Activated B cell treated with CpG ODN at 0.5 μM for 24 hours (primary cell): ENCODE measurements around the gene KLHL1. TPM values are rescaled to one million over a fixed set of nuclear protein-coding genes. Genes with fewer than 3 reads are reported as not detected.

Experiments used
- ATAC-seq: fragments of 200-7000 bp; cut with Tn5 transposase; one replicate; pipeline ENCODE4 v1.10.0; 2021; ENCODE audit warnings: low read depth, mild to moderate bottlenecking, moderate library complexity
- CTCF ChIA-PET: fragments of 350-600 bp; sonication (Branson Sonifier 250); formaldehyde crosslinking; loops from one replicate; lab custom pipeline; 2021; ENCODE audit warnings: antibody characterized with exemption; lab: Charles Lee
- POLR2A ChIA-PET: fragments of 350-600 bp; sonication (Branson Sonifier 250); formaldehyde crosslinking; loops from one replicate; lab custom pipeline; 2021; ENCODE audit warnings: antibody characterized with exemption; lab: Charles Lee
- DNase-seq: peaks from one replicate; pipeline ENCODE4 v3.0.0; 2022
- H3K27ac Mint-ChIP-seq: one replicate; pipeline ENCODE4 v1.8.0; 2020; ENCODE audit warnings: mixed read lengths
- H3K27me3 Mint-ChIP-seq: one replicate; pipeline ENCODE4 v1.8.0; 2021; ENCODE audit warnings: mixed read lengths
- H3K36me3 Mint-ChIP-seq: one replicate; pipeline ENCODE4 v1.8.0; 2021; ENCODE audit warnings: low read depth, mixed read lengths
- H3K4me1 Mint-ChIP-seq: one replicate; pipeline ENCODE4 v1.8.0; 2021; ENCODE audit warnings: mixed read lengths
- H3K4me3 Mint-ChIP-seq: one replicate; pipeline ENCODE4 v1.8.0; 2020; ENCODE audit warnings: mild to moderate bottlenecking, mixed read lengths
- H3K9me3 Mint-ChIP-seq: one replicate; pipeline ENCODE4 v1.8.0; 2020; ENCODE audit warnings: mixed read lengths
- intact Hi-C: fragments of 100-400 bp; cut with micrococcal nuclease; formaldehyde crosslinking; loops from one replicate; pipeline ENCODE4 v1.15.1; 2024
- total RNA-seq: library from RNA; stranded (reverse); gene quantifications from 2 replicates; pipeline ENCODE4 v1.2.3, GENCODE V29; 2022
- TF ChIP-seq, protein P1 (sequence below): fragments of 200-600 bp; IDR thresholded peaks from one replicate; pipeline ENCODE4 v1.8.0; 2022; ENCODE audit warnings: antibody characterized with exemption, mild to moderate bottlenecking

The KLHL1 gene
- total RNA-seq, 1 donor from 2014 or later: not detected

DNA sequence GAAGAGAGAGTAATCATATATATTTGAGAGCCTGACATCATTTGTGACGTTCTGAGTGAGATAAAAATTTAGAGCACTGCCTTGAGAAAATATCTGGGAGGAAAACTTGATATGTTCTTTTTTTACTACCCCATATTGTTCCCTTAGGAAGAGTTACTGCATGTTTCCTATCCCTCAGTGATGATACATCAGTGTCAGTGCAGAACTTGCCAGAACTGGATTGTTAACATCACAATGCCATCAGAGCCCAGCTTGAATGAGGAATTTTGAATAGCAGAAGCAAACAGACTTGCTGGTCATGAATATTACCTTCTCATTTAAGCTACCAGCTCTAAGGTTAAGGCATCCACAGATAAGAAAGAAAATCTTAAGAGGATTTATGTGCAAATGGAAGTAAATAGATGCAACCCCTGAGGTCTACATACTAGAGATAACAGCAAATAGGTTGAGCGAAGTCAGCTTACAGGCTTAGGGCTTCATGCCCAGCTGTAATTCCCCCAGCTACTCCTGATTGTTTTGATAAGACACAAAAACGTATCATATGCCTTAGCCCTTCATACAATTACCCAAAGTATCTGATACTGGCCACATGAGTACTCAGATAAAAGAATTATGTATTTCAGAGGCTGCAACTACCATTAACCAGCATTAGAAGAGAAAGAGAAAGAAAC, 314.3 kb downstream of the KLHL1 start:
- no peak overlapping the region for H3K27ac Mint-ChIP-seq
- ChIA-PET CTCF (no interaction called here), POLR2A (no interaction called here)
- H3K4me3 Mint-ChIP-seq: no peak overlapping the region
- intact Hi-C loops: no loop called here
- H3K36me3 Mint-ChIP-seq: no peaks in the 10 kb centered on the region
- no peak for ATAC-seq
- TF ChIP-seq, protein P1, sequence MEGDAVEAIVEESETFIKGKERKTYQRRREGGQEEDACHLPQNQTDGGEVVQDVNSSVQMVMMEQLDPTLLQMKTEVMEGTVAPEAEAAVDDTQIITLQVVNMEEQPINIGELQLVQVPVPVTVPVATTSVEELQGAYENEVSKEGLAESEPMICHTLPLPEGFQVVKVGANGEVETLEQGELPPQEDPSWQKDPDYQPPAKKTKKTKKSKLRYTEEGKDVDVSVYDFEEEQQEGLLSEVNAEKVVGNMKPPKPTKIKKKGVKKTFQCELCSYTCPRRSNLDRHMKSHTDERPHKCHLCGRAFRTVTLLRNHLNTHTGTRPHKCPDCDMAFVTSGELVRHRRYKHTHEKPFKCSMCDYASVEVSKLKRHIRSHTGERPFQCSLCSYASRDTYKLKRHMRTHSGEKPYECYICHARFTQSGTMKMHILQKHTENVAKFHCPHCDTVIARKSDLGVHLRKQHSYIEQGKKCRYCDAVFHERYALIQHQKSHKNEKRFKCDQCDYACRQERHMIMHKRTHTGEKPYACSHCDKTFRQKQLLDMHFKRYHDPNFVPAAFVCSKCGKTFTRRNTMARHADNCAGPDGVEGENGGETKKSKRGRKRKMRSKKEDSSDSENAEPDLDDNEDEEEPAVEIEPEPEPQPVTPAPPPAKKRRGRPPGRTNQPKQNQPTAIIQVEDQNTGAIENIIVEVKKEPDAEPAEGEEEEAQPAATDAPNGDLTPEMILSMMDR: no peak
- H3K4me1 Mint-ChIP-seq: no peaks in the 10 kb centered on the region
- no peaks in the 10 kb centered on the region for H3K27me3 Mint-ChIP-seq
- H3K9me3 Mint-ChIP-seq: peaks cover 7% of the 10 kb centered on the region
- no peak for DNase-seq

DNA sequence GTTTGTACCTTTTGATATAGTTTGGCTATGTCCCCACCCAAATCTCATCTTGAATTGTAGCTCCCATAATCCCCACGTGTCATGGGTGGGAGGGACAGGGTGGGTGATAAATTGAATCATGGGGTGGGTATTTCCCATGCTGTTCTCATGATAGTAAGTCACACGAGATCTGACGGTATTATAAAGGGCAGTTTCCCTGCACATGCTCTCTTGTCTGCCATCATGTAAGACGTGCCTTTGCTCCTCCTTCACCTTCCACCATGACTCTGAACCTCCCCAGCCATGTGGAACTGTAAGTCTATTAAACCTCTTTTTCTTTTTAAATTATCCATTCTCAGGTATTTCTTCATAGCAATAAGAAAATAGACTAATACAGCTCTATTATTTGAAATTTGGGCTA, 331.3 kb downstream of the KLHL1 start:
- CTCF ChIA-PET: no interaction called here
- no peak for ATAC-seq
- H3K4me3 Mint-ChIP-seq: no peak overlapping the region

DNA sequence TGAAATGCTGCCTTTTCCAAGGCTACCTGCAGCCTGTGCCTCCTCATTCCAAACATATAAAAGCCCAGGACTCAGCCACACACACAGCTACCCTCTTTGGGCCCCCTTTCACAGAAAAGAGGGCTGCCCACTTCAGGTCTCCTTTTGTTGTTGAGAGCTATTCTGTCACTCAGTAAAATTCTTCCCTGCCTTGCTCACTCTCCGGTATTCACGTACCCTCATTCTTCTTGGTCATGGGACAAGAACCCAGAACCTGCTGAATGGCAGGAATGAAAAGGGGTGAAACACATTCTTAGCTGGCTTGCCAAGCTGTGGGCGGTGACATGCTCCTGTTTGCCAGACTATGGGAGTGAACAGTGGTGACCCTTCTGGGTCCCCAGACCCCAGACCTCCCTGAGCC, 338.6 kb downstream of the KLHL1 start:
- peaks cover 7% of the 10 kb centered on the region for H3K9me3 Mint-ChIP-seq
- TF ChIP-seq, protein P1: no peak
- H3K27me3 Mint-ChIP-seq: no peaks in the 10 kb centered on the region
- POLR2A ChIA-PET: no interaction called here
- ATAC-seq: no peak
- no peaks in the 10 kb centered on the region for H3K36me3 Mint-ChIP-seq
- intact Hi-C loops: no loop called here
- DNase-seq: no peak
- H3K27ac Mint-ChIP-seq: no peak overlapping the region
- H3K4me1 Mint-ChIP-seq: no peaks in the 10 kb centered on the region
- CTCF ChIA-PET: no interaction called here
- H3K4me3 Mint-ChIP-seq: no peak overlapping the region

More for the DNA sequence above, 331.3 kb downstream of the KLHL1 start:
- no peak for DNase-seq
- no peaks in the 10 kb centered on the region for H3K36me3 Mint-ChIP-seq
- POLR2A ChIA-PET: no interaction called here
- no peaks in the 10 kb centered on the region for H3K4me1 Mint-ChIP-seq
- H3K27ac Mint-ChIP-seq: no peak overlapping the region
- intact Hi-C loops: no loop called here
- H3K27me3 Mint-ChIP-seq: no peaks in the 10 kb centered on the region
- H3K9me3 Mint-ChIP-seq: peaks cover 4% of the 10 kb centered on the region
- TF ChIP-seq, protein P1: no peak

DNA sequence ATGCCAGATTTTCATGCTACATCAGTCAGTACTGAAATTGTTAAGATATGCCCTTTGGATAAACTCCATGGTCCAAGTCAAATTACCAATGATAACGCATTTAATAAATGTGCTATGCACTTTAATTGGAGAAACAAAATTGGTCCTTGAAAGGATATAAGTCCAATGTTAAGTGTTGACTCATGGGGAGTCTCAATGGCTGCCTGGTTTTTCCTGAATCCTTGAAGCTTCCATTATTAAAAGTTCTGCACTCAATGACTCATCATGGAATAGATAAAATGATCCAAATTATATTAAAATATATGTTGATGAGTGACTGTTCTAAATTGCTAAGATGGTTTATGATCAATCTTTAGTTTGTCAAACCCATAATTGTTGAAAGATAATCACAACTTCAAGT, 346.7 kb downstream of the KLHL1 start:
- H3K36me3 Mint-ChIP-seq: no peaks in the 10 kb centered on the region
- H3K9me3 Mint-ChIP-seq: peaks cover 5% of the 10 kb centered on the region
- intact Hi-C loops: no loop called here
- TF ChIP-seq, protein P1: no peak
- no peak overlapping the region for H3K4me3 Mint-ChIP-seq
- no peaks in the 10 kb centered on the region for H3K4me1 Mint-ChIP-seq
- DNase-seq (no peak), ATAC-seq (no peak)
- ChIA-PET CTCF (no interaction called here), POLR2A (no interaction called here)
- H3K27me3 Mint-ChIP-seq: no peaks in the 10 kb centered on the region
- H3K27ac Mint-ChIP-seq: no peak overlapping the region

DNA sequence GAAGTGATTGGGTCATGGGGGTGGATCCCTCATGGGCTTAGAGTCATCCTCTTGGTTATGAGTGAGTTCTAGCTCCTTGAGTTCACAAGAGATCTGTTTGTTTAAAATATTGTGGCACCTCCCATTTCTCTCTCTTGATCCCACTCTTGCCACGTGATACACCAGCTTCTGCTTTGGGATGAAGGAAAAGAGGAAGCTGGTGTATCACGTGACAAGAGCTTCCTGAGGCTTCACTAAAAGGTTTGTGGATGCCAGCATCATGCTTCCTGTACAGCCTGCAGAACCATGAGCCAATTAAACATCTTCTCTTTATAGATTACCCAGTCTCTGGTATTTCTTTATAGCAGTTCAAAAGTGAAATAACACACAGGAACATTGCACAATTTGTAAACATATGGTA, 353.2 kb downstream of the KLHL1 start:
- Mint-ChIP-seq H3K27ac (no peak overlapping the region), H3K36me3 (no peaks in the 10 kb centered on the region), H3K4me1 (no peaks in the 10 kb centered on the region), H3K27me3 (no peaks in the 10 kb centered on the region), H3K4me3 (no peak overlapping the region), H3K9me3 (peaks cover 6% of the 10 kb centered on the region)
- ATAC-seq (no peak), DNase-seq (no peak)
- TF ChIP-seq, protein P1: no peak
- ChIA-PET POLR2A (no interaction called here), CTCF (no interaction called here)
- intact Hi-C loops: no loop called here
